Hematopoietic multipotent progenitor cell treated with erythropoietin and hydrocortisone succinate and interleukin-3 and kit ligand, for 17 days (in vitro differentiated cells): ENCODE measurements around the gene WDR46.

ENCODE experiments used
- DNase-seq: peaks from one replicate; pipeline ENCODE4 v3.0.0-alpha.2; 2015; ENCODE audit warnings: low spot score

Gene WDR46

GRCh38 chr6:33288921-33289783 is at the start of gene WDR46, which contains the start of gene PFDN6:
TSS of gene WDR46 (minus strand) at chr6:33289239. CDS start at chr6:33289170, 69 bp downstream.
TSS of gene PFDN6 (plus strand) at chr6:33289601. CDS start at chr6:33289857, 256 bp downstream.
- peak; percentile 94 for DNase-seq

GRCh38 chr6:33336495-33336894 is 47.5 kb upstream of the WDR46 start:
- DNase-seq, result no peak

GRCh38 chr6:33335916-33336315 is 46.9 kb upstream of the WDR46 start:
- no peak for DNase-seq

GRCh38 chr6:33333666-33334065 is 44.6 kb upstream of the WDR46 start:
- no peak for DNase-seq

GRCh38 chr6:33330736-33331135 is 41.7 kb upstream of the WDR46 start:
- no peak for DNase-seq

GRCh38 chr6:33329058-33329457 is 40.0 kb upstream of the WDR46 start:
- DNase-seq, result no peak

GRCh38 chr6:33324125-33324524 is 35.1 kb upstream of the WDR46 start:
- no peak for DNase-seq

GRCh38 chr6:33323623-33323948 is 34.5 kb upstream of the WDR46 start:
- DNase-seq, result no peak

GRCh38 chr6:33321227-33321626 is 32.2 kb upstream of the WDR46 start:
- no peak for DNase-seq

GRCh38 chr6:33320315-33321181 is 31.5 kb upstream of the WDR46 start:
- DNase-seq, result no peak

GRCh38 chr6:33319939-33320314 is 30.9 kb upstream of the WDR46 start:
- DNase-seq, result no peak

- DNase-seq, result no peak
Observed at GRCh38 chr6:33318426-33319073, 29.5 kb upstream of the WDR46 start.

GRCh38 chr6:33317669-33318425 is 28.8 kb upstream of the WDR46 start, which contains the start of gene ZBTB22:
TSS of gene ZBTB22 (minus strand) at chr6:33317744. CDS start at chr6:33316916, 828 bp downstream.
- DNase-seq, result peak; percentile 99

GRCh38 chr6:33317419-33317668 is 28.3 kb upstream of the WDR46 start:
- peak; percentile 82 for DNase-seq

GRCh38 chr6:33316603-33317418 is 27.8 kb upstream of the WDR46 start:
- no peak for DNase-seq

- peak; percentile 3 for DNase-seq
Observed at GRCh38 chr6:33315793-33316602, 27.0 kb upstream of the WDR46 start.

- peak; percentile 72 for DNase-seq
Observed at GRCh38 chr6:33314943-33315792, 26.1 kb upstream of the WDR46 start.

GRCh38 chr6:33314515-33314942 is 25.5 kb upstream of the WDR46 start:
- DNase-seq, result peak; percentile 70
